Sigmoid colon (tissue), 4 donors: Measurements from ENCODE around the gene SGCD.

Experiments used
- CTCF ChIP-seq, 4 experiments: fragments of 450-650 bp in 3 of 4; fragments of 200-600 bp in 1 of 4; IDR thresholded peaks; one replicate each; pipeline ENCODE4 v1.5.1; 2016 to 2019; ENCODE audit warnings: antibody characterized with exemption in 4 of 4, mild to moderate bottlenecking in 3 of 4, moderate library complexity in 2 of 4
- EP300 ChIP-seq, 4 donors: sonication (generic); formaldehyde crosslinking; IDR thresholded peaks; one replicate each; pipeline ENCODE4 v1.6.1; 2017; ENCODE audit warnings: antibody characterized with exemption in 4 of 4
- POLR2A ChIP-seq, 2 donors: fragments of 450-650 bp; IDR thresholded peaks; one replicate each; pipeline ENCODE4 v1.6.1; 2016; ENCODE audit warnings: antibody characterized with exemption in 2 of 2, mild to moderate bottlenecking in 2 of 2, moderate library complexity in 2 of 2
- POLR2AphosphoS5 ChIP-seq, 4 donors: sonication (generic); formaldehyde crosslinking; IDR thresholded peaks; one replicate each; pipeline ENCODE4 v1.6.1; 2017; ENCODE audit warnings: antibody characterized with exemption in 4 of 4

GRCh38 chr5:156684216-156684615, 357.3 kb downstream of the SGCD start:
- TF ChIP-seq POLR2AphosphoS5 (IDR thresholded peaks at IDR 0.05) (no peak), EP300 (IDR thresholded peaks at IDR 0.05) (no peak), CTCF (IDR thresholded peaks at IDR 0.05) (no peak), POLR2A (IDR thresholded peaks at IDR 0.05) (no peak)
